Neutrophil (primary cell): ENCODE data around the gene RALGDS.

Source experiments
- H3K27ac ChIP-seq: fragments of 200-600 bp; sonication (generic); 2 replicates; pipeline ENCODE4 v1.5.1; 2016; ENCODE audit warnings: mild to moderate bottlenecking, moderate library complexity
- H3K27me3 ChIP-seq: fragments of 200-600 bp; sonication (generic); 2 replicates; pipeline ENCODE4 v1.6.0; 2016; ENCODE audit warnings: mild to moderate bottlenecking
- H3K36me3 ChIP-seq: fragments of 200-600 bp; sonication (generic); 2 replicates; pipeline ENCODE4 v1.5.1; 2017
- H3K4me1 ChIP-seq, 2 experiments: fragments of 200-600 bp in 1 of 2; sonication (generic) in 1 of 2; 1 replicate in 1 of 2; 2 replicates in 1 of 2; pipeline versions ENCODE4 v1.5.1 to v1.6.1; 2013 to 2016; ENCODE audit warnings: low read depth in 1 of 2, low read length in 1 of 2, mild to moderate bottlenecking in 1 of 2, moderate library complexity in 1 of 2; ENCODE audit not compliant: control insufficient read depth in 1 of 2, insufficient read depth in 1 of 2
- H3K4me3 ChIP-seq, 2 experiments: fragments of 200-600 bp in 1 of 2; sonication (generic) in 1 of 2; 1 replicate in 1 of 2; 2 replicates in 1 of 2; pipeline ENCODE4 v1.5.1; 2013 to 2016; ENCODE audit warnings: low read depth in 1 of 2, low read length in 1 of 2, mild to moderate bottlenecking in 1 of 2, moderate library complexity in 1 of 2
- H3K9me3 ChIP-seq: fragments of 200-600 bp; sonication (generic); 2 replicates; pipeline ENCODE4 v1.5.1; 2016
- TF ChIP-seq, protein P1 (sequence below): fragments of 200-600 bp; sonication (generic); IDR thresholded peaks from 2 replicates; pipeline ENCODE4 v1.5.1; 2016; ENCODE audit warnings: antibody characterized with exemption

The RALGDS gene

DNA sequence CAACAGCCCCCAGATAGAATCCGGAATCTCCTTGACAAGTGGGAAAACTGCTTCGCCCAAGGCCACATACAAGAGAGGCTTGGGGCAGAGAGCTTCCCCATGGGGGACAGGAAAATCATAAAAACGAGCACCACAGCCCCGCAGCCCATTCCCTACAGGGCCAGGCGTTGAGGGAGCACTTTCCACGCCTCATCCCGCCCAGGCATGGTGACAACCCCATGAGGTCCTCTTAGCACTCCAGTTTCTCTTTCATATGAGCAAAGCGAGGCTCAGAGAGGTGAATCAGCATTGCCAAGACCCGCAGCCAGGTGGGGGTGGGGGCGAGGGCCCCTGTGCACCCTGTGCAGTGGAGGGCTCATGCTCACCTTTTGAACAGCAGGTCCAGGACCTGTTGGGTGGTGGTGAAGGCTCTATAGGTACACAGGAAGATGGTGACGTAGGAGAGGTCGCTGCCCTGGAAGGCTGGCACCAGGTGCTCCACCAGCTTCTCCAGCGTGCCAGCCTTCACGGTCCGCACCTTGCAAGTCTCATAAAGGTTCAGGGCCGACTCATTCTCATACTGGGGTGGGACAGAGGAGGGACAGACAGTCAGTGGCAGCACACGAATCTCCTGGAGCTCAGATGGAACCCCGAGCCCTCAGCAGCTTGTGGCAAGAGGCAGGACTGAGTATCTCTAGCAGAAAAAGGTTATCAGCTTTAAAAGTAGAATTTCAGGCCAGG is 10.9 kb downstream of the RALGDS start:
- Histone ChIP-seq H3K9me3 (no peaks in the 10 kb centered on the region), H3K27me3 (peaks cover 45% of the 10 kb centered on the region), H3K27ac (no peak overlapping the region), H3K36me3 (no peaks in the 10 kb centered on the region), H3K4me3 (no peak overlapping the region), H3K4me1 (peaks cover 30% of the 10 kb centered on the region in 2 experiments)
- TF ChIP-seq, protein P1, sequence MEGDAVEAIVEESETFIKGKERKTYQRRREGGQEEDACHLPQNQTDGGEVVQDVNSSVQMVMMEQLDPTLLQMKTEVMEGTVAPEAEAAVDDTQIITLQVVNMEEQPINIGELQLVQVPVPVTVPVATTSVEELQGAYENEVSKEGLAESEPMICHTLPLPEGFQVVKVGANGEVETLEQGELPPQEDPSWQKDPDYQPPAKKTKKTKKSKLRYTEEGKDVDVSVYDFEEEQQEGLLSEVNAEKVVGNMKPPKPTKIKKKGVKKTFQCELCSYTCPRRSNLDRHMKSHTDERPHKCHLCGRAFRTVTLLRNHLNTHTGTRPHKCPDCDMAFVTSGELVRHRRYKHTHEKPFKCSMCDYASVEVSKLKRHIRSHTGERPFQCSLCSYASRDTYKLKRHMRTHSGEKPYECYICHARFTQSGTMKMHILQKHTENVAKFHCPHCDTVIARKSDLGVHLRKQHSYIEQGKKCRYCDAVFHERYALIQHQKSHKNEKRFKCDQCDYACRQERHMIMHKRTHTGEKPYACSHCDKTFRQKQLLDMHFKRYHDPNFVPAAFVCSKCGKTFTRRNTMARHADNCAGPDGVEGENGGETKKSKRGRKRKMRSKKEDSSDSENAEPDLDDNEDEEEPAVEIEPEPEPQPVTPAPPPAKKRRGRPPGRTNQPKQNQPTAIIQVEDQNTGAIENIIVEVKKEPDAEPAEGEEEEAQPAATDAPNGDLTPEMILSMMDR = no peak

DNA sequence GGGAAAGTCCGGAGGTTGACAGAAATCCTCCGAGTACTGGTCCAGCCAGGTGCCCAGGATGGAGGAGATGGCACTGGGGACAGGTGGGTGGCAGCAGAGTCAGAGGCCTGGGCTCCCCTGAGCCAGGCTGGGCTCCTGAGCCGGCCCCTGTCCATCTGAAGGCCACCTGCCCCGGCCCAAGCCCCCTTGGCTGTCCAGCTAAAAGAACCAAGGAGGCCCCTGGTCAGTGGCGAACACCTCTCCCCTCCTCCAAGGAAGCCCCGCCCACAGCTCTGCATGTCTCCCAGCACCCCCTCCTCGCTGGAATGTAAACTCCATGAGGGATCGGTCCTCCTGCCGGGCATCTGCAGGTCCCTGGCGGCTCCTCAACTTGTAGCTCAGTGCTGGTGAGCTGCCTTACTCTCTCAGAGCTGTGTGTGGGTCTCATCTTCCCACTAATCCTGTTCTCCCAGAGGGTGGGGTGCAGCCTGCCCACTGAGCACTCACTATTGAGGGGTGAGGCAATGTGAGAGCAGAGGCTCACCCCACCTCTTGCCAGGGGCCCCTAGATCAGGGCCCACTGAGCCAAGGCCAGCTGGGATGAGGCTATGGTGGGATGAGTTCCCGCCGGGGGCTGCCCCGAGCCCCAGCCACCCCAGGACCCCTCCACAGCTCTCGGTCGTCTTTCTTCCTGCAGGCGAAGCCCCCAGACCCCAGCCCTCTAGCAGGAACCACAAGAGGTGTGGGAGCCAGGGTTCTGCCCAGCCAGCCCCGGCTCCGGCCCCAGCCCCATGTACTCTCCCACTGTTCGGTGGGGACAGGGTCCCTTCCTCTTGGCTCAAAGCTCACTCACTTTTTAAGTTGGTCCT is 12.0 kb downstream of the RALGDS start:
- Histone ChIP-seq H3K4me1 (peaks cover 25 to 28% of the 10 kb centered on the region in 2 experiments), H3K4me3 (no peak overlapping the region), H3K36me3 (no peaks in the 10 kb centered on the region), H3K9me3 (no peaks in the 10 kb centered on the region), H3K27me3 (peaks cover 35% of the 10 kb centered on the region), H3K27ac (no peak overlapping the region)
- TF ChIP-seq, protein P1 = no peak

DNA sequence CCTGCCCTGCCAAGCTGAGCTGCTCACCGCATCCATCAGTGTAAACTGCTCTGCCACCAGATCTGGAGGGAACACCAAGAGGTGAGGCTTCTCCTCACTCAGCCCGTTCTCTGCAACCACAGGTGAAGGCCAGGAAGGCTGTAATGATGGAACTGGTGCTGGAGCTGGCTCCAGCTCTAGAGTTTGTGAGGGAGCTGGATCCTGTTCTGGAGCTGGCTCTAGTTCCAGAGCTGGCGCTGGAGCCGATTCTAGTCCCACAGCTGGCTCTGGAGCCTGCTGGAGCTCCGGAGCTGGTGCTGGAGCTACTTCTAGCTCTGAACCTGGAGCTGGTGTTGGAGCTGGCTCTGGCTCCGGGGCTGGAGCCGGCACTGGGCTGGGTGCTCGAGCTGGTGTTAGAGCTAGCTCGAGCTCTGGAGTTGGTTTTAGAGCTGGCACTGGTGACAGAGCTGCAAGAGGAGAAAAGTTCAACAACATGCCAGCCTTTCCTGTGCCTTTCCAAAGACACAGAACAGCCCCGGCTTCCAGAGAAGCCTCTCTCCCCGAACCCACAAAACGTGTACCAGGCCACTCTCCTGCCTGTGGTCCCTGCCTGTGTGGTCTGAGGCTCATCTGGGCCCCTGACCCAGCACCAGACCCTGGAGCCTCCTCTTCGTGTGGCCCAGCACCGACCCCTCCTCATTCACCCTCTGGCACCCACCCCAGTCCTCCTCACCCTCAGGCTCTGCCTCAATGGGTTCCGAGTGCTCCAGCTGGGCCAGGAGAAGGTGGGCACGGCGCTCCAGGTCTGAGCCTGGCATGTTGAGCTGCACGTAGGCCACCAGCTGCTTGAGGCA is 12.9 kb downstream of the RALGDS start:
- TF ChIP-seq, protein P1 = no peak
- H3K36me3 ChIP-seq = no peaks in the 10 kb centered on the region
- H3K9me3 ChIP-seq = no peaks in the 10 kb centered on the region
- H3K27me3 ChIP-seq = peaks cover 26% of the 10 kb centered on the region
- no peak overlapping the region for H3K4me3 ChIP-seq
- H3K27ac ChIP-seq = no peak overlapping the region
- peaks cover 17 to 20% of the 10 kb centered on the region in 2 experiments for H3K4me1 ChIP-seq

DNA sequence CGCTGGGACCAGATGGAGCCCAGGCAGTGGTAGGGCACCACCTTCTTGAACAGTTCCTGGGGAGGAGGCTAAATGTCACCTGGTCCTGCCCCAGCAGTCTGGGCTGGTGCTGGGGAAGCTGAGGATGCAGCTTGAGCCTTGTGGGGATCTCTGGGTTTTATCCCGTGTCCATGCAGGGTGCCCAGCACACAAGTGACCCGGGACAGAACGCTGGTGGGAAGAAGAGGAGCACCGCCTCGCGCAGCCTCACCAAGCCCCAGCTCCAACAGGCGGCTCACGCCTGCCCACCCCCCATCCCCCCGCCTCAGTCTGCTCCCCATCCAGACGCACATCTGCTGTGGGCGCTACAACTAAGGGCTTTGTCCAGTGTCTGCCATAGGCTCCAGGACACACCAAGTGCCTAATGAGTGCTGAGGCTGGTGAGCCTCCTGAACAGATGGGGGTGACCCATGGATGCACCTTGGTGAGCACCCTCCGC is 13.8 kb downstream of the RALGDS start:
- H3K27me3 ChIP-seq = peaks cover 23% of the 10 kb centered on the region

More for the DNA sequence above, 13.8 kb downstream of the RALGDS start:
- peaks cover 8 to 11% of the 10 kb centered on the region in 2 experiments for H3K4me1 ChIP-seq
- no peaks in the 10 kb centered on the region for H3K9me3 ChIP-seq
- H3K36me3 ChIP-seq = no peaks in the 10 kb centered on the region
- H3K27ac ChIP-seq = no peak overlapping the region
- H3K4me3 ChIP-seq = no peak overlapping the region
- TF ChIP-seq, protein P1 = no peak
